Skin epidermis (tissue), 12 donors: ENCODE data around the gene NR2C2AP.
A peak's percentile ranks its signal among the peaks of the same experiment; 100 is the strongest.

Experiments used
- H3K27ac ChIP-seq, 21 experiments: fragments of 200-600 bp; sonication (generic) in 11 of 21; one replicate each; pipeline ENCODE4 v1.5.0; 2020; ENCODE audit warnings: mild to moderate bottlenecking in 3 of 21, inconsistent platforms in 2 of 21, moderate library complexity in 2 of 21
- H3K4me3 ChIP-seq, 7 experiments: fragments of 200-600 bp; sonication (generic) in 2 of 7; one replicate each; pipeline ENCODE4 v1.5.0; 2020; ENCODE audit warnings: inconsistent platforms in 2 of 7, mild to moderate bottlenecking in 2 of 7, moderate library complexity in 1 of 7

The NR2C2AP gene

GRCh38 chr19:19217099-19217498, 13.9 kb upstream of the NR2C2AP start:
- Histone ChIP-seq H3K27ac (no peak overlapping the region), H3K4me3 (no peak overlapping the region)

GRCh38 chr19:19215792-19216191, 12.6 kb upstream of the NR2C2AP start:
- no peak overlapping the region for H3K4me3 ChIP-seq
- no peak overlapping the region for H3K27ac ChIP-seq

- Histone ChIP-seq H3K27ac (no peak overlapping the region), H3K4me3 (no peak overlapping the region)
Measured at GRCh38 chr19:19214892-19215291, 11.7 kb upstream of the NR2C2AP start.

GRCh38 chr19:19214159-19214490, 10.9 kb upstream of the NR2C2AP start:
- no peak overlapping the region for H3K27ac ChIP-seq
- H3K4me3 ChIP-seq = no peak overlapping the region

GRCh38 chr19:19213426-19214158, 10.4 kb upstream of the NR2C2AP start:
- Histone ChIP-seq H3K4me3 (no peak overlapping the region), H3K27ac (no peak overlapping the region)

GRCh38 chr19:19212916-19213315, 9.7 kb upstream of the NR2C2AP start:
- no peak overlapping the region for H3K4me3 ChIP-seq

GRCh38 chr19:19211499-19212420, 8.5 kb upstream of the NR2C2AP start, which contains the start of gene NCAN:
Gene NCAN, plus strand, starts transcription at chr19:19211958. Its CDS starts 4,996 bp downstream, at chr19:19216954.
- Histone ChIP-seq H3K4me3 (no peak within 1 kb of the TSS), H3K27ac (no peak within 1 kb of the TSS)

More at GRCh38 chr19:19212916-19213315, 9.7 kb upstream of the NR2C2AP start:
- no peak overlapping the region for H3K27ac ChIP-seq

GRCh38 chr19:19209372-19209771, 6.2 kb upstream of the NR2C2AP start:
- Histone ChIP-seq H3K27ac (no peak overlapping the region), H3K4me3 (no peak overlapping the region)

- no peak overlapping the region for H3K4me3 ChIP-seq
- no peak overlapping the region for H3K27ac ChIP-seq
Measured at GRCh38 chr19:19207637-19208572, 4.7 kb upstream of the NR2C2AP start.

GRCh38 chr19:19206938-19207337, 3.7 kb upstream of the NR2C2AP start:
- Histone ChIP-seq H3K27ac (no peak overlapping the region), H3K4me3 (no peak overlapping the region)

GRCh38 chr19:19205416-19206410, 2.5 kb upstream of the NR2C2AP start:
- Histone ChIP-seq H3K4me3 (no peak overlapping the region), H3K27ac (no peak overlapping the region)

- Histone ChIP-seq H3K27ac (no peak overlapping the region), H3K4me3 (no peak overlapping the region)
Measured at GRCh38 chr19:19204181-19204580, 967 bp upstream of the NR2C2AP start.

GRCh38 chr19:19202707-19203011, 555 bp downstream of the NR2C2AP start:
- H3K27ac ChIP-seq = peak overlapping the region; percentile 22 to 96 (median 77)
- H3K4me3 ChIP-seq = peak overlapping the region; percentile 41 to 76 (median 60)

- Histone ChIP-seq H3K27ac (peak overlapping the region in 17 of 21 experiments; percentile 58 to 96 (median 83)), H3K4me3 (peak overlapping the region; percentile 41 to 76 (median 60))
Measured at GRCh38 chr19:19201697-19202630, 1.2 kb downstream of the NR2C2AP start.

- H3K27ac ChIP-seq = peak overlapping the region in 3 of 21 experiments; percentile 8 to 98 (median 14)
Measured at GRCh38 chr19:19193926-19194325, 9.3 kb downstream of the NR2C2AP start.

GRCh38 chr19:19192910-19193423, 10.2 kb downstream of the NR2C2AP start:
- Histone ChIP-seq H3K27ac (peak overlapping the region; percentile 27 to 100 (median 99)), H3K4me3 (peak overlapping the region; percentile 72 to 99 (median 90))

More at GRCh38 chr19:19193926-19194325, 9.3 kb downstream of the NR2C2AP start:
- no peak overlapping the region for H3K4me3 ChIP-seq
